ENCODE results near the gene SPX.

DNA sequence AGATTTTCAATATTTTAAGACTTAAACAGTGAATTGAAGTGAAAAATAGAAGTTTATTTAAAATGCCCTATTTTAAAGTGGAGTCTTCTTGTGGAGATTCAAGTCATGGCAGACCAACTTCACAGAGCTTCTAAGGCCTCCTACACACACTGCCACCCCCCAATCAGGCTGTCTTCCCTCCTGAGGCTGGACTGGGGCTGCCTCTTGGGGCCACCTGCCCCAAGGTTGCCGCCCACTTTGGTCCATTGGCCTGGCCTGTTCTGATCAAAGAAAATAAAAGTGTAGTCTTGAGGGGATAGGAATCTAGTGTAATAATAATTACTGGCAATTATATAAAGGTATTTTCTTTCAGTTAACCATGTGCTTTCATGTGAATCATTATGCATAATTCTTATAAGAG lies 23.2 kb upstream of the SPX start:
- TF ChIP-seq, protein P1, sequence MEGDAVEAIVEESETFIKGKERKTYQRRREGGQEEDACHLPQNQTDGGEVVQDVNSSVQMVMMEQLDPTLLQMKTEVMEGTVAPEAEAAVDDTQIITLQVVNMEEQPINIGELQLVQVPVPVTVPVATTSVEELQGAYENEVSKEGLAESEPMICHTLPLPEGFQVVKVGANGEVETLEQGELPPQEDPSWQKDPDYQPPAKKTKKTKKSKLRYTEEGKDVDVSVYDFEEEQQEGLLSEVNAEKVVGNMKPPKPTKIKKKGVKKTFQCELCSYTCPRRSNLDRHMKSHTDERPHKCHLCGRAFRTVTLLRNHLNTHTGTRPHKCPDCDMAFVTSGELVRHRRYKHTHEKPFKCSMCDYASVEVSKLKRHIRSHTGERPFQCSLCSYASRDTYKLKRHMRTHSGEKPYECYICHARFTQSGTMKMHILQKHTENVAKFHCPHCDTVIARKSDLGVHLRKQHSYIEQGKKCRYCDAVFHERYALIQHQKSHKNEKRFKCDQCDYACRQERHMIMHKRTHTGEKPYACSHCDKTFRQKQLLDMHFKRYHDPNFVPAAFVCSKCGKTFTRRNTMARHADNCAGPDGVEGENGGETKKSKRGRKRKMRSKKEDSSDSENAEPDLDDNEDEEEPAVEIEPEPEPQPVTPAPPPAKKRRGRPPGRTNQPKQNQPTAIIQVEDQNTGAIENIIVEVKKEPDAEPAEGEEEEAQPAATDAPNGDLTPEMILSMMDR (IDR thresholded peaks at IDR 0.05): no peak
- TF ChIP-seq POLR2A (IDR thresholded peaks at IDR 0.05) (no peak), EP300 (IDR thresholded peaks at IDR 0.05) (no peak)

All from tibial nerve (tissue), 4 donors.